Neuronal stem cell (in vitro differentiated cells): ENCODE results near the gene ANKS1A.
"Not testable (repeated sequence)": the region's sequence is repeated elsewhere in the genome, so short reads cannot be mapped to it uniquely, and the experiment has no call there.

ENCODE experiments used
- DNase-seq: peaks from one replicate; pipeline ENCODE4 v3.0.0-alpha.2; 2013; ENCODE audit warnings: low spot score
- H2AFZ ChIP-seq: one replicate; pipeline ENCODE4 v1.6.1; 2013; ENCODE audit warnings: mild to moderate bottlenecking, low read length, inconsistent platforms
- H2AK5ac ChIP-seq: 2 replicates; pipeline ENCODE4 v1.6.1; 2013; ENCODE audit warnings: low read depth, mild to moderate bottlenecking, inconsistent platforms, low read length, moderate library complexity, mixed read lengths
- H2BK120ac ChIP-seq: 2 replicates; pipeline ENCODE4 v1.6.1; 2013; ENCODE audit warnings: low read depth, mild to moderate bottlenecking, inconsistent platforms, low read length, moderate library complexity, mixed read lengths
- H2BK12ac ChIP-seq: one replicate; pipeline ENCODE4 v1.6.1; 2013; ENCODE audit warnings: low read length, inconsistent platforms
- H2BK15ac ChIP-seq: 2 replicates; pipeline ENCODE4 v1.6.1; 2013; ENCODE audit warnings: mild to moderate bottlenecking, low read length, inconsistent platforms, mixed read lengths
- H2BK5ac ChIP-seq: one replicate; pipeline ENCODE4 v1.6.1; 2013; ENCODE audit warnings: inconsistent platforms, mild to moderate bottlenecking, low read length, moderate library complexity
- H3K14ac ChIP-seq: one replicate; pipeline ENCODE4 v1.6.1; 2013; ENCODE audit warnings: low read length, inconsistent platforms
- H3K18ac ChIP-seq: 2 replicates; pipeline ENCODE4 v1.6.1; 2013; ENCODE audit warnings: low read length, inconsistent platforms
- H3K23ac ChIP-seq: 2 replicates; pipeline ENCODE4 v1.6.1; 2013; ENCODE audit warnings: low read depth, mild to moderate bottlenecking, mixed read lengths, low read length, inconsistent platforms; ENCODE audit not compliant: poor library complexity
- H3K27ac ChIP-seq: replicated peaks from 3 replicates; pipeline ENCODE4 v1.5.1; 2013; ENCODE audit warnings: low read length, inconsistent platforms
- H3K27me3 ChIP-seq, 3 experiments: 2 replicates each; pipeline ENCODE4 v1.6.1; 2013; ENCODE audit warnings: low read length in 3 of 3, mild to moderate bottlenecking in 2 of 3, inconsistent platforms in 1 of 3, low read depth in 1 of 3, mixed read lengths in 1 of 3, moderate library complexity in 1 of 3; ENCODE audit not compliant: control insufficient read depth in 3 of 3, insufficient read depth in 3 of 3
- H3K36me3 ChIP-seq, 2 donors: replicated peaks in 1 of 2; 2 replicates each; pipeline ENCODE4 v1.6.1; 2013; ENCODE audit warnings: low read length in 2 of 2; ENCODE audit not compliant: control insufficient read depth in 2 of 2, insufficient read depth in 2 of 2
- H3K4ac ChIP-seq: 2 replicates; pipeline ENCODE4 v1.6.1; 2013; ENCODE audit warnings: inconsistent platforms, mild to moderate bottlenecking, low read length, moderate library complexity
- H3K4me1 ChIP-seq, 2 donors: 1 replicate in 1 of 2; 2 replicates in 1 of 2; pipeline ENCODE4 v1.6.1; 2013; ENCODE audit warnings: low read length in 2 of 2, low read depth in 1 of 2; ENCODE audit not compliant: control insufficient read depth in 2 of 2, insufficient read depth in 1 of 2
- H3K4me2 ChIP-seq: one replicate; pipeline ENCODE4 v1.6.1; 2013; ENCODE audit warnings: mild to moderate bottlenecking, low read length, inconsistent platforms; ENCODE audit not compliant: insufficient read depth, poor library complexity, severe bottlenecking
- H3K4me3 ChIP-seq, 2 donors: 2 replicates each; pipeline ENCODE4 v1.5.1; 2013; ENCODE audit warnings: low read length in 2 of 2, mild to moderate bottlenecking in 2 of 2, inconsistent platforms in 1 of 2, moderate library complexity in 1 of 2
- H3K79me1 ChIP-seq: one replicate; pipeline ENCODE4 v1.6.1; 2013; ENCODE audit warnings: low read depth, mild to moderate bottlenecking, inconsistent platforms, low read length, moderate library complexity
- H3K9ac ChIP-seq: one replicate; pipeline ENCODE4 v1.6.1; 2013; ENCODE audit warnings: mild to moderate bottlenecking, low read depth, low read length, inconsistent platforms; ENCODE audit not compliant: poor library complexity
- H3K9me3 ChIP-seq, 2 donors: replicated peaks in 1 of 2; 2 replicates each; pipeline versions ENCODE3 to v1.6.1; 2013; ENCODE audit warnings: low read length in 2 of 2, mild to moderate bottlenecking in 2 of 2, inconsistent platforms in 1 of 2, low read depth in 1 of 2, mixed read lengths in 1 of 2, moderate library complexity in 1 of 2; ENCODE audit not compliant: control insufficient read depth in 2 of 2, insufficient read depth in 1 of 2
- H4K8ac ChIP-seq: one replicate; pipeline ENCODE4 v1.6.1; 2013; ENCODE audit warnings: low read depth, mild to moderate bottlenecking, inconsistent platforms, low read length, moderate library complexity
- H4K91ac ChIP-seq: one replicate; pipeline ENCODE4 v1.6.1; 2013; ENCODE audit warnings: low read length, low read depth, mild to moderate bottlenecking, inconsistent platforms; ENCODE audit not compliant: poor library complexity
- WGBS, 2 donors: extraction: QIAGEN DNeasy Blood & Tissue Kit; methylation state at CpG; one replicate each; pipeline ENCODE4 v1.1.7; 2013; ENCODE audit warnings: missing lambda C conversion rate in 2 of 2, mixed read lengths in 1 of 2; ENCODE audit not compliant: insufficient read length in 2 of 2, insufficient replicate concordance in 1 of 2; ENCODE audit errors: extremely low coverage in 2 of 2; 5-methylcytosine and 5-hydroxymethylcytosine counted together

The ANKS1A gene

GRCh38 chr6:35096129-35096862 lies 207.2 kb downstream of the ANKS1A start:
- no peak overlapping the region for H3K27ac ChIP-seq
- no CpG with 5 or more reads among the region's 4 CpGs for WGBS, 2 donors

GRCh38 chr6:35099116-35099515 lies 210.1 kb downstream of the ANKS1A start:
- peaks cover 2% of the 10 kb centered on the region in 2 donors for H3K4me1 ChIP-seq
- 100% methylated on average over 2 of the region's 5 CpGs for WGBS, 2 donors

More at GRCh38 chr6:35096129-35096862, 207.2 kb downstream of the ANKS1A start:
- Histone ChIP-seq H3K36me3 (no peaks in the 10 kb centered on the region), H3K18ac (no peak overlapping the region), H2BK12ac (no peak overlapping the region), H3K23ac (no peak overlapping the region), H3K4me2 (no peak overlapping the region), H3K4me1 (peaks cover 2 to 5% of the 10 kb centered on the region in 2 donors), H2AK5ac (no peak overlapping the region), H3K79me1 (no peaks in the 10 kb centered on the region), H2BK120ac (no peak overlapping the region), H3K9me3 (no peaks in the 10 kb centered on the region), H2AFZ (no peak overlapping the region), H3K4me3 (no peak overlapping the region), H4K91ac (no peak overlapping the region), H3K27me3 (no peaks in the 10 kb centered on the region), H3K4ac (no peak overlapping the region), H2BK5ac (no peak overlapping the region), H2BK15ac (no peak overlapping the region), H3K14ac (no peak overlapping the region), H4K8ac (no peak overlapping the region), H3K9ac (no peak overlapping the region)
- DNase-seq: no peak

GRCh38 chr6:35105078-35105477 lies 216.0 kb downstream of the ANKS1A start:
- no peak overlapping the region for H2BK15ac ChIP-seq
- H4K8ac ChIP-seq: no peak overlapping the region

More at GRCh38 chr6:35099116-35099515, 210.1 kb downstream of the ANKS1A start:
- Histone ChIP-seq H3K4me2 (no peak overlapping the region), H2AK5ac (no peak overlapping the region), H2BK12ac (no peak overlapping the region), H3K9me3 (no peaks in the 10 kb centered on the region), H3K79me1 (no peaks in the 10 kb centered on the region), H3K9ac (no peak overlapping the region), H3K14ac (no peak overlapping the region), H4K91ac (no peak overlapping the region), H3K4me3 (no peak overlapping the region), H2BK120ac (no peak overlapping the region), H3K36me3 (no peaks in the 10 kb centered on the region), H4K8ac (no peak overlapping the region), H2AFZ (no peak overlapping the region), H3K27ac (no peak overlapping the region), H3K18ac (no peak overlapping the region), H2BK15ac (no peak overlapping the region), H2BK5ac (no peak overlapping the region), H3K27me3 (no peaks in the 10 kb centered on the region), H3K4ac (no peak overlapping the region), H3K23ac (no peak overlapping the region)
- no peak for DNase-seq

GRCh38 chr6:35106061-35106460 lies 217.0 kb downstream of the ANKS1A start:
- H2BK12ac ChIP-seq, DNase-seq, H3K36me3 ChIP-seq, H3K79me1 ChIP-seq, H2AFZ ChIP-seq, H4K91ac ChIP-seq, H3K9ac ChIP-seq, H3K4me2 ChIP-seq, H2BK120ac ChIP-seq, H3K18ac ChIP-seq, H3K4ac ChIP-seq, H3K23ac ChIP-seq, H3K14ac ChIP-seq, H3K27me3 ChIP-seq, H4K8ac ChIP-seq, H2BK15ac ChIP-seq, H2BK5ac ChIP-seq, H3K27ac ChIP-seq, H3K4me1 ChIP-seq, H3K9me3 ChIP-seq, H2AK5ac ChIP-seq, H3K4me3 ChIP-seq: not testable (repeated sequence)
- 100% methylated on average over 1 of the region's 6 CpGs; no CpG with 5 or more reads in 1 of the 2 donors for WGBS, 2 donors

More at GRCh38 chr6:35105078-35105477, 216.0 kb downstream of the ANKS1A start:
- Histone ChIP-seq H4K91ac (no peak overlapping the region), H3K4ac (no peak overlapping the region), H2AFZ (no peak overlapping the region), H3K27ac (no peak overlapping the region), H3K14ac (no peak overlapping the region), H3K4me1 (no peaks in the 10 kb centered on the region), H3K18ac (no peak overlapping the region), H3K4me2 (no peak overlapping the region), H3K27me3 (no peaks in the 10 kb centered on the region), H3K9me3 (no peaks in the 10 kb centered on the region), H2BK120ac (no peak overlapping the region), H3K79me1 (no peaks in the 10 kb centered on the region), H3K36me3 (no peaks in the 10 kb centered on the region), H2BK12ac (no peak overlapping the region), H3K9ac (no peak overlapping the region), H2AK5ac (no peak overlapping the region), H3K23ac (no peak overlapping the region), H2BK5ac (no peak overlapping the region), H3K4me3 (no peak overlapping the region)
- WGBS, 2 donors: no CpG with 5 or more reads among the region's 3 CpGs
- DNase-seq: no peak
